H9 (cell line): ENCODE measurements around the gene CTNNAL1. TPM values are rescaled to one million over a fixed set of nuclear protein-coding genes. Genes with fewer than 3 reads are reported as not detected.

Source experiments
- DNase-seq: peaks from one replicate; pipeline ENCODE4 v3.0.0-alpha.2; 2017
- H2AFZ ChIP-seq: one replicate; pipeline ENCODE4 v1.6.1; 2013; ENCODE audit warnings: mild to moderate bottlenecking, low read length, control low read depth, moderate library complexity
- H2AK5ac ChIP-seq: 2 replicates; pipeline ENCODE4 v1.6.1; 2013; ENCODE audit warnings: low read length, control low read depth, mixed read lengths; ENCODE audit not compliant: insufficient read length
- H2BK120ac ChIP-seq: one replicate; pipeline ENCODE4 v1.6.1; 2013; ENCODE audit warnings: low read depth, mild to moderate bottlenecking, low read length, control low read depth, inconsistent platforms; ENCODE audit not compliant: poor library complexity, severe bottlenecking
- H2BK12ac ChIP-seq: 2 replicates; pipeline ENCODE4 v1.6.1; 2013; ENCODE audit warnings: low read length, control low read depth, mixed read lengths, low read depth; ENCODE audit not compliant: insufficient read length
- H2BK15ac ChIP-seq: 2 replicates; pipeline ENCODE4 v1.6.1; 2013; ENCODE audit warnings: low read depth, low read length, control low read depth
- H2BK20ac ChIP-seq: one replicate; pipeline ENCODE4 v1.6.1; 2013; ENCODE audit warnings: low read depth, mild to moderate bottlenecking, low read length, control low read depth, inconsistent platforms; ENCODE audit not compliant: poor library complexity, severe bottlenecking
- H2BK5ac ChIP-seq: 2 replicates; pipeline ENCODE4 v1.6.1; 2013; ENCODE audit warnings: low read length, control low read depth, mixed read lengths; ENCODE audit not compliant: insufficient read length
- H3K14ac ChIP-seq: 2 replicates; pipeline ENCODE4 v1.6.1; 2013; ENCODE audit warnings: low read length, control low read depth; ENCODE audit not compliant: insufficient read depth
- H3K18ac ChIP-seq: 2 replicates; pipeline ENCODE4 v1.6.1; 2013; ENCODE audit warnings: low read depth, mild to moderate bottlenecking, mixed read lengths, low read length, control low read depth; ENCODE audit not compliant: insufficient read length
- H3K23ac ChIP-seq: 2 replicates; pipeline ENCODE4 v1.6.1; 2013; ENCODE audit warnings: low read length, control low read depth, mixed read lengths, low read depth; ENCODE audit not compliant: insufficient read length
- H3K23me2 ChIP-seq: 2 replicates; pipeline ENCODE4 v1.6.1; 2013; ENCODE audit warnings: low read depth, mild to moderate bottlenecking, mixed read lengths, low read length, control low read depth; ENCODE audit not compliant: insufficient read length, poor library complexity, severe bottlenecking
- H3K27ac ChIP-seq: 2 replicates; pipeline ENCODE4 v1.5.1; 2013; ENCODE audit warnings: low read length, control low read depth, mixed read lengths, low read depth; ENCODE audit not compliant: insufficient read length
- H3K27me3 ChIP-seq: 2 replicates; pipeline ENCODE4 v1.6.1; 2013; ENCODE audit warnings: low read length, control low read depth, inconsistent platforms; ENCODE audit not compliant: insufficient read depth
- H3K4ac ChIP-seq: 2 replicates; pipeline ENCODE4 v1.6.1; 2013; ENCODE audit warnings: low read depth, mild to moderate bottlenecking, control low read depth, inconsistent platforms, low read length, moderate library complexity
- H3K4me1 ChIP-seq: 2 replicates; pipeline ENCODE4 v1.6.1; 2013; ENCODE audit warnings: low read length, control low read depth, inconsistent platforms; ENCODE audit not compliant: insufficient read depth
- H3K4me2 ChIP-seq: 2 replicates; pipeline ENCODE4 v1.6.1; 2013; ENCODE audit warnings: low read length, control low read depth, mixed read lengths; ENCODE audit not compliant: insufficient read length, insufficient read depth
- H3K56ac ChIP-seq: 2 replicates; pipeline ENCODE4 v1.6.1; 2013; ENCODE audit warnings: low read depth, mild to moderate bottlenecking, mixed read lengths, low read length, control low read depth; ENCODE audit not compliant: insufficient read length
- H3K79me1 ChIP-seq: 2 replicates; pipeline ENCODE4 v1.6.1; 2013; ENCODE audit warnings: low read depth, mild to moderate bottlenecking, moderate library complexity, low read length, control low read depth, inconsistent platforms; ENCODE audit not compliant: insufficient read depth, poor library complexity, severe bottlenecking
- H3K79me2 ChIP-seq: 2 replicates; pipeline ENCODE4 v1.6.1; 2013; ENCODE audit warnings: low read length, control low read depth, inconsistent platforms; ENCODE audit not compliant: insufficient read depth
- H3K9ac ChIP-seq: 2 replicates; pipeline ENCODE4 v1.6.1; 2013; ENCODE audit warnings: low read length, control low read depth, mixed read lengths; ENCODE audit not compliant: insufficient read length; ENCODE audit errors: extremely low read depth
- H3K9me3 ChIP-seq: one replicate; pipeline ENCODE4 v1.6.1; 2013; ENCODE audit warnings: low read depth, low read length, inconsistent platforms; ENCODE audit not compliant: control insufficient read depth
- H3T11ph ChIP-seq: one replicate; pipeline ENCODE4 v1.6.1; 2013; ENCODE audit warnings: mild to moderate bottlenecking, low read length, control low read depth, inconsistent platforms
- H4K20me1 ChIP-seq: one replicate; pipeline ENCODE4 v1.6.1; 2013; ENCODE audit not compliant: control insufficient read depth, insufficient read length, insufficient read depth
- H4K5ac ChIP-seq: 2 replicates; pipeline ENCODE4 v1.6.1; 2013; ENCODE audit warnings: low read depth, mild to moderate bottlenecking, mixed read lengths, low read length, control low read depth; ENCODE audit not compliant: insufficient read length
- H4K8ac ChIP-seq: replicated peaks from 2 replicates; pipeline ENCODE4 v1.6.1; 2013; ENCODE audit warnings: low read length, control low read depth, mixed read lengths, low read depth; ENCODE audit not compliant: insufficient read length
- H4K91ac ChIP-seq: 2 replicates; pipeline ENCODE4 v1.6.1; 2013; ENCODE audit warnings: low read depth, mild to moderate bottlenecking, moderate library complexity, mixed read lengths, low read length, control low read depth; ENCODE audit not compliant: insufficient read length
- H3K27ac Mint-ChIP-seq, 3 experiments: 2 replicates in 2 of 3; 3 replicates in 1 of 3; pipeline ENCODE4 v1.8.0; 2020 to 2021; ENCODE audit warnings: mixed read lengths in 3 of 3, mild to moderate bottlenecking in 1 of 3, moderate library complexity in 1 of 3
- H3K27me3 Mint-ChIP-seq: 2 replicates; pipeline ENCODE4 v1.8.0; 2021; ENCODE audit warnings: low read depth, mild to moderate bottlenecking, moderate library complexity, mixed read lengths
- H3K36me3 Mint-ChIP-seq, 3 experiments: 2 replicates in 2 of 3; 3 replicates in 1 of 3; pipeline ENCODE4 v1.8.0; 2020 to 2021; ENCODE audit warnings: low read depth in 3 of 3, mixed read lengths in 3 of 3; ENCODE audit not compliant: insufficient read depth in 1 of 3
- H3K4me1 Mint-ChIP-seq, 2 experiments: 2 replicates each; pipeline ENCODE4 v1.8.0; 2020; ENCODE audit warnings: mixed read lengths in 2 of 2
- H3K4me3 Mint-ChIP-seq, 2 experiments: 2 replicates in 1 of 2; 3 replicates in 1 of 2; pipeline ENCODE4 v1.8.0; 2020 to 2021; ENCODE audit warnings: mild to moderate bottlenecking in 2 of 2, mixed read lengths in 2 of 2, moderate library complexity in 1 of 2
- H3K9me3 Mint-ChIP-seq, 2 experiments: 2 replicates in 1 of 2; 3 replicates in 1 of 2; pipeline ENCODE4 v1.8.0; 2020; ENCODE audit warnings: mild to moderate bottlenecking in 2 of 2, mixed read lengths in 2 of 2, moderate library complexity in 1 of 2
- CTCF ChIP-seq: fragments of 200-600 bp; sonication (generic); conservative IDR thresholded peaks from 3 replicates; pipeline ENCODE4 v1.8.0; 2021; ENCODE audit warnings: antibody characterized with exemption, mild to moderate bottlenecking
- WGBS: extraction: QIAGEN DNeasy Blood & Tissue Kit; methylation state at CpG from one replicate; pipeline ENCODE4 v1.1.7; 2013; ENCODE audit warnings: missing lambda C conversion rate, low lambda C conversion rate, mixed read lengths; ENCODE audit not compliant: insufficient read length; ENCODE audit errors: extremely low coverage; 5-methylcytosine and 5-hydroxymethylcytosine counted together
- total RNA-seq: library from RNA; stranded (reverse); gene quantifications from 2 replicates; pipeline ENCODE4 v1.2.1, GENCODE V29; 2021

The CTNNAL1 gene
- total RNA-seq, 1 experiment from 2014 or later: 52.9 TPM

DNA sequence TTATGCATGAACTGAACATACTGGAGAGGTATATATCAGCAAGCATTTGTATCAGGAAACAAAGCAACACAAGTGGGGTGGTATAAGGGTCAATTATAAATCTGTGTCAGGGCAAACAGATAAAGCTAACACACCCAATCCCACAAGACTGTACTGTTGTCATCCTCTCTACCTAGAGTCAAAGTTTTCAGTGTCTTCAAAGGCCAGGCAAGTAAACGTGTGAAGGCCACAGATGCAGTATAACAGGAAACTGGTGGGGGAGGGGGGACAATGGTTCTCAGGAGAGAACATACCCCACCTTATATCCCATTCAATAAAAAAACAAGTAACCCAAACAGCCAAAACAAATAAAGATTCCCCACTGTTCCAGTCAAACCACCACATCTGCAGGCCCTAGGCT is 101.5 kb downstream of the CTNNAL1 start:
- Mint-ChIP-seq H3K36me3 (peaks cover 19 to 75% (median 54%) of the 10 kb centered on the region in 3 experiments; a peak in 6 of 7 replicates), H3K27ac (no peak overlapping the region), H3K9me3 (no peaks in the 10 kb centered on the region), H3K4me3 (no peak overlapping the region), H3K4me1 (no peaks in the 10 kb centered on the region), H3K27me3 (no peaks in the 10 kb centered on the region)
- no CpG with 5 or more reads among the region's 1 CpG for WGBS
- H3K14ac ChIP-seq: no peak overlapping the region
- no peaks in the 10 kb centered on the region for H3K23me2 ChIP-seq
- H3T11ph ChIP-seq: no peak overlapping the region
- no peak overlapping the region for H2BK120ac ChIP-seq
- no peaks in the 10 kb centered on the region for H3K27me3 ChIP-seq
- H3K79me2 ChIP-seq: no peaks in the 10 kb centered on the region
- no peak overlapping the region for H2BK20ac ChIP-seq
- H4K20me1 ChIP-seq: no peaks in the 10 kb centered on the region
- no peak overlapping the region for H2BK5ac ChIP-seq
- no peak overlapping the region for H3K18ac ChIP-seq
- no peak overlapping the region for H2BK12ac ChIP-seq
- H3K4ac ChIP-seq: no peak overlapping the region
- H2AK5ac ChIP-seq: no peak overlapping the region
- no peak overlapping the region for H2AFZ ChIP-seq
- no peaks in the 10 kb centered on the region for H3K79me1 ChIP-seq
- no peak overlapping the region for H3K23ac ChIP-seq
- no peaks in the 10 kb centered on the region for H3K9me3 ChIP-seq
- H4K8ac ChIP-seq: no peak overlapping the region
- no peak overlapping the region for H2BK15ac ChIP-seq
- no peak for DNase-seq
- H3K4me2 ChIP-seq: no peak overlapping the region
- H3K56ac ChIP-seq: no peak overlapping the region
- no peak for TF ChIP-seq CTCF
- no peak overlapping the region for H4K91ac ChIP-seq
- no peak overlapping the region for H4K5ac ChIP-seq
- H3K9ac ChIP-seq: no peak overlapping the region
- H3K4me1 ChIP-seq: no peaks in the 10 kb centered on the region
- H3K27ac ChIP-seq: no peak overlapping the region
